Vagina (tissue), 2 donors: ENCODE data around the gene TENM4.

ENCODE experiments used
- POLR2A ChIP-seq, 2 donors: fragments of 450-650 bp; IDR thresholded peaks; one replicate each; pipeline ENCODE4 v1.6.1; 2017; ENCODE audit warnings: antibody characterized with exemption in 2 of 2, mild to moderate bottlenecking in 2 of 2, moderate library complexity in 2 of 2
- POLR2AphosphoS5 ChIP-seq, 2 donors: sonication (generic); formaldehyde crosslinking; IDR thresholded peaks; one replicate each; pipeline ENCODE4 v1.9.0; 2017; ENCODE audit warnings: antibody characterized with exemption in 2 of 2, mild to moderate bottlenecking in 2 of 2, low read depth in 1 of 2; ENCODE audit not compliant: insufficient read depth in 1 of 2
- TF ChIP-seq, protein P1 (sequence below), 3 experiments: fragments of 450-650 bp in 2 of 3; fragments of 200-600 bp in 1 of 3; sonication (generic) in 1 of 3; IDR thresholded peaks; one replicate each; pipeline ENCODE4 v1.5.1; 2017 to 2019; ENCODE audit warnings: antibody characterized with exemption in 3 of 3, mild to moderate bottlenecking in 2 of 3, moderate library complexity in 2 of 3

DNA sequence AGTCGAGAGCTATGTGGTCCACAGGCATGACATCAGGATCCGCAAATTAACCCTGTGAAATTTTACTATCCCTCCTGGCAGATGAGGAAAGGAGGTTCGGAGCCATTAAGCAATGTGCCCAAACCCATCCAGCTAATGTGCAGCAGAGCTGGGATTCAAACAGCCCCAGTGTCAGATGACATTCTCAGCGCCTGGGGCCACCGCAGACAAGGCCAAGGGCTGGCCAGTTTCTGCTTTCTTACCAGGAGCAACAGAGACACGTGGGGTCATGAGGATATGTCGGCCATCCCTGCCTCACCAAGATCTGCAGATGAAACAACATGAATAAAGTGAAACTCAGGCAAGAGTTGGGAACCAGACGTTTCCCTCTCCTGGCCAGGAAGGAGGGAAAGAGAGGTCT, 110.2 kb downstream of the TENM4 start:
- TF ChIP-seq POLR2A (IDR thresholded peaks at IDR 0.05) (no peak), POLR2AphosphoS5 (IDR thresholded peaks at IDR 0.05; ENCODE audit: insufficient read depth in 1 of 2, low read depth in 1 of 2) (no peak)
- TF ChIP-seq, protein P1, sequence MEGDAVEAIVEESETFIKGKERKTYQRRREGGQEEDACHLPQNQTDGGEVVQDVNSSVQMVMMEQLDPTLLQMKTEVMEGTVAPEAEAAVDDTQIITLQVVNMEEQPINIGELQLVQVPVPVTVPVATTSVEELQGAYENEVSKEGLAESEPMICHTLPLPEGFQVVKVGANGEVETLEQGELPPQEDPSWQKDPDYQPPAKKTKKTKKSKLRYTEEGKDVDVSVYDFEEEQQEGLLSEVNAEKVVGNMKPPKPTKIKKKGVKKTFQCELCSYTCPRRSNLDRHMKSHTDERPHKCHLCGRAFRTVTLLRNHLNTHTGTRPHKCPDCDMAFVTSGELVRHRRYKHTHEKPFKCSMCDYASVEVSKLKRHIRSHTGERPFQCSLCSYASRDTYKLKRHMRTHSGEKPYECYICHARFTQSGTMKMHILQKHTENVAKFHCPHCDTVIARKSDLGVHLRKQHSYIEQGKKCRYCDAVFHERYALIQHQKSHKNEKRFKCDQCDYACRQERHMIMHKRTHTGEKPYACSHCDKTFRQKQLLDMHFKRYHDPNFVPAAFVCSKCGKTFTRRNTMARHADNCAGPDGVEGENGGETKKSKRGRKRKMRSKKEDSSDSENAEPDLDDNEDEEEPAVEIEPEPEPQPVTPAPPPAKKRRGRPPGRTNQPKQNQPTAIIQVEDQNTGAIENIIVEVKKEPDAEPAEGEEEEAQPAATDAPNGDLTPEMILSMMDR (IDR thresholded peaks at IDR 0.05), result no peak
